Duodenal mucosa (tissue), 2 donors: ENCODE data around the gene FAM9C.
A peak's percentile ranks its signal among the peaks of the same experiment; 100 is the strongest.
"Not testable (repeated sequence)": the region's sequence is repeated elsewhere in the genome, so short reads cannot be mapped to it uniquely, and the experiment has no call there.

ENCODE experiments used
- H3K27ac ChIP-seq: one replicate; pipeline ENCODE4 v1.7.0; 2013; ENCODE audit warnings: low read depth, low read length
- H3K27me3 ChIP-seq, 2 donors: one replicate each; pipeline ENCODE4 v1.7.0; 2013; ENCODE audit warnings: low read length in 2 of 2, control low read depth in 1 of 2; ENCODE audit not compliant: insufficient read depth in 2 of 2, control insufficient read depth in 1 of 2
- H3K36me3 ChIP-seq, 2 donors: one replicate each; pipeline ENCODE4 v1.7.0; 2013; ENCODE audit warnings: low read length in 2 of 2, control low read depth in 1 of 2; ENCODE audit not compliant: insufficient read depth in 2 of 2, control insufficient read depth in 1 of 2
- H3K4me1 ChIP-seq, 2 donors: one replicate each; pipeline ENCODE4 v1.7.0; 2013; ENCODE audit warnings: low read length in 2 of 2, control low read depth in 1 of 2; ENCODE audit not compliant: insufficient read depth in 2 of 2, control insufficient read depth in 1 of 2
- H3K4me3 ChIP-seq, 2 donors: one replicate each; pipeline ENCODE4 v1.7.0; 2013; ENCODE audit warnings: low read length in 2 of 2, low read depth in 1 of 2
- H3K9ac ChIP-seq, 2 donors: one replicate each; pipeline ENCODE4 v1.7.0; 2013; ENCODE audit warnings: low read length in 2 of 2, low read depth in 1 of 2
- H3K9me3 ChIP-seq, 2 donors: one replicate each; pipeline ENCODE4 v1.7.0; 2013; ENCODE audit warnings: low read length in 2 of 2, control low read depth in 1 of 2; ENCODE audit not compliant: control insufficient read depth in 1 of 2

Gene FAM9C

DNA sequence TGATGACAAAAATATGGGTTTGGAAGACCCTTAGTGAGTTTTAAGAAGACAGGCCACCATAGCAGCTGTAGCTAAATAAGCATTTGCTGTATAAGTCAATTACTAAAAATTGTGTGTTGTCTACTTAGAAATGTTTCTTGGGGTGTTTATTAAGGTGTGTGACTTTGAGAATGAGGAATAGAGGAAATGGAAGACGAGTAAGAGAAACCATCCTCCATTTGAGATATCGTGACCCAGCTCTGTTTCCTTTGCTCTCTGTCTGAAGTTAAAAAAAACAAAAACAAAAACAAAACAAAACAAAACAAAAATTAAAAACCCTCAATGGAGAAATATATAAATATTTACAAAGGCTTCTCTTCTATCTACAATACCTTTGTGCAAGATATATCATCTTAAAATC lies 41.7 kb upstream of the FAM9C start:
- H3K27ac ChIP-seq, result no peak overlapping the region
- H3K4me1 ChIP-seq, result peaks cover 17 to 18% of the 10 kb centered on the region in 2 donors

GRCh38 chrX:13085526-13085925 lies 41.1 kb upstream of the FAM9C start:
- no peaks in the 10 kb centered on the region for H3K27me3 ChIP-seq
- H3K36me3 ChIP-seq, result no peaks in the 10 kb centered on the region
- no peaks in the 10 kb centered on the region for H3K9me3 ChIP-seq
- no peak overlapping the region for H3K4me3 ChIP-seq
- no peak overlapping the region for H3K9ac ChIP-seq
- no peak overlapping the region for H3K27ac ChIP-seq
- H3K4me1 ChIP-seq, result peaks cover 15 to 20% of the 10 kb centered on the region in 2 donors

More for the DNA sequence above, 41.7 kb upstream of the FAM9C start:
- no peak overlapping the region for H3K9ac ChIP-seq
- no peaks in the 10 kb centered on the region for H3K9me3 ChIP-seq
- H3K27me3 ChIP-seq, result no peaks in the 10 kb centered on the region
- no peaks in the 10 kb centered on the region for H3K36me3 ChIP-seq
- no peak overlapping the region for H3K4me3 ChIP-seq

DNA sequence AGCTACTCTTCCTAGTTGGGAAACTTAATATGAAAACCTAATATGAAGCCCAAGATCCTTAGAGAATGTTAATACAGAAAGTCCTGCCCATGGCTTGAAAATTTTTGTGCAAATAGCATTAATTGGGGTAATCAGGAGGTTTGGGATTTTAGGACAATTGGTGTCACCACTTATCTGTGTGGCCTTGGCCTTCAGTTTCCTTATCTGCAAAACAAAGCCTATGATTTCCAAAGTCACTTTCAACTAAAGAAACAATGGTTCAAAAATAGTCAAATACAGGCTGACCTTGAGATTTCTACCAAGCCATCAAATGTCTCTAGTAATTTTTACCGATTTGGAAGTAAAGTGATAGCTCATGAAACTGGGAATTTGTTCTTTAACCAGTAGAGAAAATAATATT lies 40.2 kb upstream of the FAM9C start:
- no peaks in the 10 kb centered on the region for H3K36me3 ChIP-seq
- no peak overlapping the region for H3K4me3 ChIP-seq
- H3K4me1 ChIP-seq, result peaks cover 9 to 19% of the 10 kb centered on the region in 2 donors
- no peak overlapping the region for H3K27ac ChIP-seq
- no peaks in the 10 kb centered on the region for H3K27me3 ChIP-seq
- H3K9ac ChIP-seq, result no peak overlapping the region
- H3K9me3 ChIP-seq, result no peaks in the 10 kb centered on the region

DNA sequence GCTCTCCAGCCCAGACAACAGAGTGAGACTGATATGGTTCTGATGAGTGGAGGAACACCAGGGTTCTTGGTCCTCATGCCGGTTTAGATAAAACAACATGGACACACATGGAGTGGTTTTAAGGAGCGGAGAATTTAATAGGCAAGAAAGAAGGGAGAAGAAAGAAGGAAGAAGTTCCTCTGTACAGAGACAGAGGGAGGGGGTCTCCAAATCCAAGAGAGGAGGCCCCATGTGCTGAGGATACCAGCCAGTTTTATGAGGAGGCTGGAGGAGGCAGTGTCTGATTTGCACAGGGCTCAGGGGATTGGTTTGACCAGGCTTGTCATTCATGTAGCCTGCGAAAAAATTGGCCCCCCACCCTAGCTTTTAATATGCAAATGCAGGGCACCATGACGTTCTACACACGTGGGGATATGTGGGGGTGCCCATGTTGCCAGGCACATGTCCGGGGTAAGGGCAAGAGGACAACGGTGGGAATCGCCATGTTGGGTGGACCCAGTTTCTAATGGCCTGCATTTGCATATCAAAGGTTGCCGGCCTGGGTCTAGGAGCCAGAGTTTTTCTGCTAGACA lies 39.4 kb upstream of the FAM9C start:
- H3K9me3 ChIP-seq, H3K27me3 ChIP-seq, H3K9ac ChIP-seq, H3K36me3 ChIP-seq, H3K27ac ChIP-seq, H3K4me3 ChIP-seq: not testable (repeated sequence)
- H3K4me1 ChIP-seq, result peaks cover 9 to 25% of the 10 kb centered on the region in 2 donors

DNA sequence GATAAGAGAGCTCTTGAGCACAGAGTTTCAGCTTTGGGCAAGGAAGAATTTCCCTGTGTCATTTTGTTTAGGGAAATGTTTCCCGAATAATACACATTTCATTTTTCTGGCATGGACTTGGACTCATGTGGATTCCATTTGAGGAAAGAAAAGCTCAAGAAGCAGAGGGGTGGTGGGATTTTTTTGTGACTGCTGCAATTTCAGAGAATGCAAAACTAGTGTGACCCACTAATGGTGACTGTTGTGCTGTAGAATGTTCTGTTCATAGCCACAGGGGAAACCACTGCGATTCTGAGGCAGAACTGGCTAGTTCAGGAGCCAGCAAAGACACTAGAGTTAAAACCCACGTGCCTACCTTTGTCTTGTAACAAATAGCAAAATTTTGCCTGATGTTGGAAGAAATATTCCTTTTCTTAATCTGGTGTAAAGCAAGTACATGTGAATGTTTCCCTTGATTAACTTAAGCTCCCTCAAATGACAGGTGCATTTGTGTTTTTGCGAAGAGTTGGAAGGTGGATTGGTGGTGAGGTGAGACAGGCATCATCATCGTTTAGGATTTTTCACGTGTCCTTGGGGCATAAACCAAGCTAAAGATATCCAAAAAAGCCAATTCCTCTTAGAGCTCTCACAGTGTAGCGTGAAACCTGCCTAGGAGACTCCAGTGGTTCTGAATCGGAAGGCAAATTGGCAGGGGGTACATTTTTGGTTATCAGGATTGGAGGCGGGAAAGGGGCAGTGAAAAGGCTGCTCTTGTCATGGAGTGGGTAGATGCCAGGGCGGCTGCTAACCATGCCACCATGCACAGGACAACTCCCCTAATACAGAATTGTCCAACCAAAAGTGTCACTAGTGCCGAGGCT lies 38.0 kb upstream of the FAM9C start:
- no peaks in the 10 kb centered on the region for H3K9me3 ChIP-seq
- H3K27ac ChIP-seq, result peak overlapping the region; percentile 20
- peaks cover 15 to 31% of the 10 kb centered on the region in 2 donors for H3K4me1 ChIP-seq
- H3K4me3 ChIP-seq, result no peak overlapping the region
- peak overlapping the region in 1 of 2 donors; percentile 25 for H3K9ac ChIP-seq
- no peaks in the 10 kb centered on the region for H3K36me3 ChIP-seq
- H3K27me3 ChIP-seq, result no peaks in the 10 kb centered on the region

DNA sequence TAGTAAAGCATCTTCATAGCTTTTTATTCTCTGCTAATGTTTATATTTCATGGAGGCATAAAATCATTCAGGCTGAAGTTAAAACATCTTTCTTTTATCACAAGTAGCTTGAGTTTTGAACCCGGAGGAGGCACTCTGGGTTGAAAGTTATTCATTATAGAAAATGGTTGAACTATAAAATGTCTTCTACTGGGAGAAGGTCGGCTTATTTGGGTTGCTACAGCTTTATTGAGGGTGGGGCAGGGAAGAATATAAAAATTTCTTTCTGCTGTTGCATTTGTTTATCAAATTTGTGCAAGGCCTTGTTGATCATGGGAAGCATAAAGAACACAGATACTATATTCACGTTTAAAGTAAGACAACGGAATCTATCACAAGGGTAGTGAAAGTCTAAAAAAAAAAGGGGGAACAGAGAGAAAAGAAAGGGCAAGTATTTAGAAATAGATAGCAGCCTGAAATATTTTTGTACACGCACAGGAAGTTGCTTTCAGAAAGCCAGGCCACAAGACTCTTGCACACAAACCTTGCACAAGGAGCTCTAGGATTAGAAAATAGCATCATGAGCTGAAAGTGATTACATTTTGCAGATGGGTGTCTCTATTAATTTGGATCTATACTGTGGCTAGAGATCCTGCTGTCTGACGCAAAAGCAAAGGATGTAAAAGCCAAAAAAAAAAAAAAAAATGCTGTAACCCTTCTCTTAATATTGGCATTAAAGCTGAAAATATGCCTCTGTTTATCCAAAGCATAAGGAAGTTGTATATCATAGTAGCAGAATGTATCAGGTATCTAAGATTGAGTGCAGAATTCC lies 37.2 kb upstream of the FAM9C start:
- no peak overlapping the region for H3K9ac ChIP-seq
- H3K36me3 ChIP-seq, result no peaks in the 10 kb centered on the region
- no peak overlapping the region for H3K4me3 ChIP-seq
- no peaks in the 10 kb centered on the region for H3K27me3 ChIP-seq
- H3K27ac ChIP-seq, result no peak overlapping the region
- peaks cover 15 to 31% of the 10 kb centered on the region in 2 donors for H3K4me1 ChIP-seq
- no peaks in the 10 kb centered on the region for H3K9me3 ChIP-seq

- Histone ChIP-seq H3K4me3 (no peak overlapping the region), H3K9me3 (no peaks in the 10 kb centered on the region), H3K36me3 (no peaks in the 10 kb centered on the region), H3K27me3 (no peaks in the 10 kb centered on the region), H3K9ac (no peak overlapping the region), H3K4me1 (peaks cover 15 to 31% of the 10 kb centered on the region in 2 donors), H3K27ac (no peak overlapping the region)
These were observed 35.8 kb upstream of the FAM9C start for GRCh38 chrX:13080128-13080795.

DNA sequence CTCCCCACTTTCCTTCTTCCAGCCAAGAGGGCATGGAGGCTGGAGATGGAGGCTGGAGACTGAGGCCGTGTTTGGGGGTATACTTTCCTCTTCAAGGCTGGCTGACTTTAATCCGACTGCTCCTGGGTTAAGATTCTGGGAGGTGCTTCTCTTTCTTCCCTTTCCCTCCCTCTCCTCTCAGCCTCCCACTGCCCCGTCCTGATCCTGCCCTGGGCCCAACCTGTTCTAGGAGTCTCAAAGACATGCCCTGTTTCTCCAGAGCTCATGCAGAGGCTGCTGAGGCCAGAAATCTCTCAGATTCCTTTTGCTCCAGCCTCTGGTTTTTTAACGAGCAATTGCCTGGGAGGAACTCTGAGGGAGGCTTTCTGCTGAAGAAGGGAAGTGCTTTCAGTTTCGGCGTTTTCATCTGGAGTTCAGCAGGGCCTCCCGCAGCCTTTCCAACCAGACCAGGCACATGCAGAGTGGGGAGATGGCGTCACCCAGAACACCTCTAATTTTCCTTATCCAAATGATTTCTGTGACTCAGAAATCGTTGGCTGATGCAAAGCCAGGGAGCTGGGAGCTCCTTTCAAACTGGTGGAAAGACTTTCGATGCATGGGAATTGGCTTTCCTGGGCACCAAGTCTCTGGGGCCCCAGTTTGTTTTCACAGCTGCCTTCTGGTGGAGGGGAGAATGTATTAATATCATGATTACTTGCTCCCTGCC lies 34.5 kb upstream of the FAM9C start:
- Histone ChIP-seq H3K27me3 (no peaks in the 10 kb centered on the region), H3K9ac (peak overlapping the region; percentile 54 to 61), H3K36me3 (no peaks in the 10 kb centered on the region), H3K9me3 (no peaks in the 10 kb centered on the region), H3K4me1 (peaks cover 15 to 31% of the 10 kb centered on the region in 2 donors), H3K4me3 (peak overlapping the region; percentile 21 to 29), H3K27ac (peak overlapping the region; percentile 56)

DNA sequence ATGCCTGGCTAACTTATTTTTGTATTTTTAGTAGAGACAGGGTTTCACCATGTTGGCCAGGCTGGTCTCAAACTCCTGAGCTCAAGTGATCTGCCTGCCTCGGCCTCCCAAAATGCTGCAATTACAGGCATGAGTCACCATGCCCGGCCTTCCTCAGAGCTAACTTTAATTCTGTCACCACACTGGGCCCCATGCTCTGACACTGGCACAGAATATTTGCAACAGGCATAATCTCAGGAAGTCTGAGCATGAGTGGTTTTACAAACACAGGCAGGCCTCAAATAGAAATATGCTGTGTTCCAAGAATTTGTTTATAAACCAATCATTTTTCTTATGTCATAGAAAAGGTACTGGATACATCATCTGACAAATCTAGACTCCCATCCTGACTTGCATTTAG lies 32.7 kb upstream of the FAM9C start:
- Histone ChIP-seq H3K9me3 (no peaks in the 10 kb centered on the region), H3K4me3 (no peak overlapping the region), H3K27me3 (no peaks in the 10 kb centered on the region), H3K4me1 (peaks cover 9 to 26% of the 10 kb centered on the region in 2 donors), H3K36me3 (no peaks in the 10 kb centered on the region), H3K9ac (no peak overlapping the region), H3K27ac (no peak overlapping the region)
